GM12878 (cell line): ENCODE data around the gene TBKBP1.

Source experiments
- CBX5 ChIP-seq: sonication (generic); IDR thresholded peaks from 2 replicates; pipeline ENCODE4 v1.6.1; 2016; ENCODE audit warnings: low read depth, moderate library complexity, mild to moderate bottlenecking, inconsistent platforms
- CHD2 ChIP-seq: IDR thresholded peaks from 2 replicates; pipeline ENCODE4 v1.6.1; 2011; ENCODE audit warnings: low read depth, low read length, improper control_type of control experiment, borderline replicate concordance
- TCF7 ChIP-seq: IDR thresholded peaks from 2 replicates; pipeline ENCODE4 v1.6.1; 2014; ENCODE audit warnings: antibody characterized with exemption, borderline replicate concordance

DNA sequence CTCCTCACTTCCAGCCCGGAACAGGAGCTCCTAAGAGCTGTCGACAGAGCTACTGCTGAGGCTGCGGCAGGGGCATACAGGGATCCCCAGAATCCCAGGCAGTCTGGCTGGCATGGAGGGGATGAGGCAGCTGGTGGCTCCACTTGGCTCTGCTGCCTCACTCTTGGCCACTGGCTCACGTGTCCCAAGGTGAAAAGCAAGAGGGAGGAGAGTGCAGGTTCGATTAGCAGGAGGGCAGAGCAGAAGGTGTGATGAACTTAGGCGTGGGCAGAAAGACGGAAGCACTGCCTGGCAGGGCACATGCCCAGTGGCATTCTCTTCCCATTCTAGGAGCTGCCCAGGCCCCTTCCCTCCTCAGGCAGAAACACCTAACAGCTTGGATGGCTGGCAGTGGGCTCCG, 27.8 kb downstream of the TBKBP1 start:
- TF ChIP-seq CHD2 = no peak
- no peak for TF ChIP-seq TCF7
- TF ChIP-seq CBX5 = no peak
